Measurements from ENCODE around the gene CTSO. TPM values are rescaled to one million over a fixed set of nuclear protein-coding genes. Genes with fewer than 3 reads are reported as not detected.
A peak's percentile ranks its signal among the peaks of the same experiment; 100 is the strongest.

CTSO gene
- total and polyA plus RNA-seq, 3 experiments from 2014 or later, result 4.1 to 39.1 (median 4.1) TPM

DNA sequence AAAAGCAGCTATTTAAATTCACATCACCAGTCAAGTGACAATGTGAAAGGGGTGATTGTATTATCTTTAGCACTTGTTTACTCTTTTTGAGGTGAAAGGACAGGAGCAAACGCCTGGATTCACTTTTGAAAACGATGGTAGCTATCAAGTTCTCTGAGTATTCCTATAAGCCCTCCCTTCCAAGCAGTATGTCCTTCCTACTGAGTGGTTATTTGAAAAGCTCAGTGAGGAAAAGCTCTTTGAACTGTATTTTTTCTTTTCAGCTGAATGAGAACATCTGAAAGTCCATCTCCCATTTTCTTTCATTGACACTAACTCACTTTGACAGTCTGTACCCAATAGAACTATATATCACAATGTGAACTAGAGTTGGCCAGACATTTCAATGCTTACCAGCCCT, 9.1 kb upstream of the CTSO start:
- Mint-ChIP-seq H3K4me3 (no peak overlapping the region), H3K9me3 (no peaks in the 10 kb centered on the region), H3K36me3 (no peaks in the 10 kb centered on the region), H3K27me3 (peaks cover 2 to 18% of the 10 kb centered on the region in 2 donors), H3K27ac (no peak overlapping the region), H3K4me1 (peaks cover 9 to 11% (median 10%) of the 10 kb centered on the region in 3 donors)
- ChIA-PET CTCF (no interaction called here), POLR2A (no interaction called here)
- Histone ChIP-seq H3K27me3 (ENCODE audit: insufficient read depth, low read length, poor library complexity, severe bottlenecking) (no peaks in the 10 kb centered on the region), H3K9me3 (ENCODE audit: low read length) (no peaks in the 10 kb centered on the region), H3K36me3 (ENCODE audit: insufficient read depth, low read length) (no peaks in the 10 kb centered on the region), H3K4me1 (ENCODE audit: insufficient read depth, low read length) (no peaks in the 10 kb centered on the region), H3K27ac (ENCODE audit: low read depth, low read length) (no peak overlapping the region), H3K4me3 (ENCODE audit: low read length) (no peak overlapping the region)
- DNase-seq, result no peak

- no peaks in the 10 kb centered on the region for H3K36me3 ChIP-seq (ENCODE audit: insufficient read depth, low read length)
- Mint-ChIP-seq H3K9me3 (no peaks in the 10 kb centered on the region), H3K4me3 (no peak overlapping the region), H3K27ac (no peak overlapping the region), H3K27me3 (peaks cover 5 to 24% of the 10 kb centered on the region in 2 donors), H3K4me1 (peaks cover 9 to 11% (median 10%) of the 10 kb centered on the region in 3 donors), H3K36me3 (no peaks in the 10 kb centered on the region)
- H3K4me1 ChIP-seq (ENCODE audit: insufficient read depth, low read length), result no peaks in the 10 kb centered on the region
- no peak overlapping the region for H3K27ac ChIP-seq (ENCODE audit: low read depth, low read length)
- H3K9me3 ChIP-seq (ENCODE audit: low read length), result no peaks in the 10 kb centered on the region
- CTCF ChIA-PET, result no interaction called here
- no peak overlapping the region for H3K4me3 ChIP-seq (ENCODE audit: low read length)
- no peaks in the 10 kb centered on the region for H3K27me3 ChIP-seq (ENCODE audit: insufficient read depth, low read length, poor library complexity, severe bottlenecking)
- DNase-seq, result no peak
- POLR2A ChIA-PET, result no interaction called here
Observed at GRCh38 chr4:155961575-155961974, 7.9 kb upstream of the CTSO start.

GRCh38 chr4:155960522-155960921, 6.9 kb upstream of the CTSO start:
- POLR2A ChIA-PET, result no interaction called here
- H3K9me3 ChIP-seq (ENCODE audit: low read length), result no peaks in the 10 kb centered on the region
- CTCF ChIA-PET, result no interaction called here

DNA sequence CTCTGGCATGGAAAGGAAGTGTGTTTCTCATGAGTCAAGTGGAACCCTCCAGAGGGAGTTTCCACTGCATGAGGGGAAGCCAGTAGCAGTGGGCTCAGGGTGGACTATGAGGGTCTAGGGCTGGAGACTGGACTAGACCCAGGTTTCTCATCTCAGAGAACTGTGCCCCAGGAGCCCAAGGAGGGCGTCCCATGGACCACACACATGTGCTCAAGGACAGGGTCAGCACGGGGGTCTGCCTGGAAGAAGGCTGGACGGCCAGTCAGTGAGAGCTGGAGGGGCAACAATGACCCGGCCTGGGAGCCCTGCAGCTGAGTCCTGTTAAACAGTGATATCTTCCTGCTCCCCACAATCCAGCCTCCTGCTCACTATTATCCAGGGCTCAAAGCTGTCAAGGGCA, 5.8 kb upstream of the CTSO start:
- Histone ChIP-seq H3K4me1 (ENCODE audit: insufficient read depth, low read length) (peaks cover under 1% of the 10 kb centered on the region), H3K36me3 (ENCODE audit: insufficient read depth, low read length) (no peaks in the 10 kb centered on the region), H3K27ac (ENCODE audit: low read depth, low read length) (no peak overlapping the region), H3K4me3 (ENCODE audit: low read length) (no peak overlapping the region), H3K9me3 (ENCODE audit: low read length) (no peaks in the 10 kb centered on the region), H3K27me3 (ENCODE audit: insufficient read depth, low read length, poor library complexity, severe bottlenecking) (no peaks in the 10 kb centered on the region)
- no peak overlapping the region for H3K27ac Mint-ChIP-seq
- H3K4me3 Mint-ChIP-seq, result no peak overlapping the region
- H3K36me3 Mint-ChIP-seq, result no peaks in the 10 kb centered on the region
- H3K27me3 Mint-ChIP-seq, result peaks cover 5 to 24% of the 10 kb centered on the region in 2 donors
- H3K4me1 Mint-ChIP-seq, result peaks cover 8 to 10% (median 9%) of the 10 kb centered on the region in 3 donors
- CTCF ChIA-PET, result no interaction called here
- DNase-seq, result peak in 1 of 5 donors; percentile 45
- H3K9me3 Mint-ChIP-seq, result no peaks in the 10 kb centered on the region
- POLR2A ChIA-PET, result no interaction called here

More at GRCh38 chr4:155960522-155960921, 6.9 kb upstream of the CTSO start:
- no peaks in the 10 kb centered on the region for H3K36me3 Mint-ChIP-seq
- H3K4me1 ChIP-seq (ENCODE audit: insufficient read depth, low read length), result no peaks in the 10 kb centered on the region
- peaks cover 9 to 11% (median 10%) of the 10 kb centered on the region in 3 donors for H3K4me1 Mint-ChIP-seq
- no peak overlapping the region for H3K4me3 ChIP-seq (ENCODE audit: low read length)
- no peaks in the 10 kb centered on the region for H3K27me3 ChIP-seq (ENCODE audit: insufficient read depth, low read length, poor library complexity, severe bottlenecking)
- no peak overlapping the region for H3K27ac Mint-ChIP-seq
- no peak for DNase-seq
- no peak overlapping the region for H3K27ac ChIP-seq (ENCODE audit: low read depth, low read length)
- no peaks in the 10 kb centered on the region for H3K9me3 Mint-ChIP-seq
- H3K36me3 ChIP-seq (ENCODE audit: insufficient read depth, low read length), result no peaks in the 10 kb centered on the region
- H3K27me3 Mint-ChIP-seq, result peaks cover 5 to 24% of the 10 kb centered on the region in 2 donors
- H3K4me3 Mint-ChIP-seq, result no peak overlapping the region

DNA sequence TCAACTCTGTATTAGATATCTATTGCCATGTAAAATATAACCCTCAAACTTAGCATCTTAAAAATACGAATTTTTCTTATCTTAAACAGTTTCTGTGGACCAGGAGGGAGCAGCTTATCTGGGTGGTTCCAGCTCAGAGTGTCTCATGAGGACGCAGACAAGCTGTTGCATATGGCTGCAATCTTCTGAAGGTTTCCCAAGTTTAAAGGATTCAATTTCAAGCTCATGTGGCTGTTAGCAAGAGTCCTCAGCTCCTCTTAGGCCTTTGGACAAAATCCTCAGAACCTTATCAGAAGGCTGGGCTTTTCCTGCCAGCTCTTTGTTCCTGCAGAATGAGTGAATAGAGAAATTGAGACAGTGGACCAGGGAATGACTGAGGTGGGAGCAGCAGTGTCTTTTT, 2.8 kb upstream of the CTSO start:
- Mint-ChIP-seq H3K4me3 (peak overlapping the region in 2 of 7 donors; percentile 24 to 67), H3K4me1 (peaks cover 23 to 29% (median 24%) of the 10 kb centered on the region in 3 donors), H3K27me3 (peaks cover 5 to 24% of the 10 kb centered on the region in 2 donors), H3K27ac (no peak overlapping the region), H3K9me3 (no peaks in the 10 kb centered on the region), H3K36me3 (peaks cover 0 to 4% (median 0%) of the 10 kb centered on the region in 3 donors)
- Histone ChIP-seq H3K4me3 (ENCODE audit: low read length) (no peak overlapping the region), H3K27me3 (ENCODE audit: insufficient read depth, low read length, poor library complexity, severe bottlenecking) (no peaks in the 10 kb centered on the region), H3K36me3 (ENCODE audit: insufficient read depth, low read length) (no peaks in the 10 kb centered on the region), H3K4me1 (ENCODE audit: insufficient read depth, low read length) (peaks cover 12% of the 10 kb centered on the region), H3K27ac (ENCODE audit: low read depth, low read length) (no peak overlapping the region), H3K9me3 (ENCODE audit: low read length) (no peaks in the 10 kb centered on the region)
- ChIA-PET POLR2A (no interaction called here), CTCF (interaction anchor here (0.5 kb wide), 1 partner anchor 170 kb away, joined by 3 read pairs; no protein-coding TSS in a partner anchor)
- DNase-seq, result no peak

DNA sequence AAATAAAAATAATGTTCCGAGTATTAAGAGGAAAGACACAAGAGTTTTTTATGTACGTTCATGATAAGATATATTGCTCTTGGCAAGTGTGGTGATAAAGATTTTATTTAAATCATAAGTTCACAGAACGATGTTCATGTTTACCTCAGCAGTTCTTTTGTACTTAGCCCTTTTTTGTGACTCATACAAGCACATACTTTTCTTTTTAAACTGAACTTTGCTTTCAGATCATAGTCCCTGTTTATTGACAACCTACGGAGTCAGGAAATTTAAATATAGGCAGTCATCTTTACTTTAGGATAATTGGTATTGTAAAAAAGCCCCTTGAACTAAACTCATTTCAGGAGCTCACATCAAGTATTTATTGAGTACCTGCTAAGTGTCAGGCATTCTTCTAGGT, 1.3 kb upstream of the CTSO start:
- peak overlapping the region in 6 of 8 donors; percentile 72 to 100 (median 99) for H3K27ac Mint-ChIP-seq
- H3K9me3 Mint-ChIP-seq, result no peaks in the 10 kb centered on the region
- ChIA-PET POLR2A (no interaction called here), CTCF (no interaction called here)
- Histone ChIP-seq H3K36me3 (ENCODE audit: insufficient read depth, low read length) (no peaks in the 10 kb centered on the region), H3K4me3 (ENCODE audit: low read length) (no peak overlapping the region), H3K27me3 (ENCODE audit: insufficient read depth, low read length, poor library complexity, severe bottlenecking) (no peaks in the 10 kb centered on the region), H3K9me3 (ENCODE audit: low read length) (no peaks in the 10 kb centered on the region), H3K4me1 (ENCODE audit: insufficient read depth, low read length) (peaks cover 12% of the 10 kb centered on the region), H3K27ac (ENCODE audit: low read depth, low read length) (no peak overlapping the region)
- no peak for DNase-seq
- H3K4me3 Mint-ChIP-seq, result peak overlapping the region in 5 of 7 donors; percentile 24 to 100 (median 42)
- peaks cover 24 to 38% (median 28%) of the 10 kb centered on the region in 3 donors for H3K4me1 Mint-ChIP-seq
- peaks cover 5 to 22% of the 10 kb centered on the region in 2 donors for H3K27me3 Mint-ChIP-seq
- peaks cover 0 to 4% (median 0%) of the 10 kb centered on the region in 3 donors for H3K36me3 Mint-ChIP-seq

- peaks cover 24 to 40% (median 31%) of the 10 kb centered on the region in 3 donors for H3K4me1 Mint-ChIP-seq
- ChIA-PET CTCF (interaction anchor here (1.3 to 2.6 kb wide), 5 partner anchors 10 to 1404 kb away, joined by 3 to 11 read pairs (median 4); partner anchors contain the start of gene PLRG1), POLR2A (interaction anchor here (1.1 to 1.6 kb wide), 3 partner anchors 11 to 1404 kb away, joined by 7 to 9 read pairs (median 7); partner anchors contain the start of genes MAP9 and PLRG1)
- no peaks in the 10 kb centered on the region for H3K36me3 ChIP-seq (ENCODE audit: insufficient read depth, low read length)
- peak overlapping the region; percentile 95 to 100 (median 99) for H3K27ac Mint-ChIP-seq
- H3K27me3 Mint-ChIP-seq, result peaks cover 5 to 16% of the 10 kb centered on the region in 2 donors
- H3K4me3 Mint-ChIP-seq, result peak overlapping the region; percentile 93 to 100 (median 99)
- H3K27ac ChIP-seq (ENCODE audit: low read depth, low read length), result peak overlapping the region; percentile 82
- H3K9me3 Mint-ChIP-seq, result no peaks in the 10 kb centered on the region
- DNase-seq, result no peak
- peak overlapping the region; percentile 80 for H3K4me3 ChIP-seq (ENCODE audit: low read length)
- H3K9me3 ChIP-seq (ENCODE audit: low read length), result no peaks in the 10 kb centered on the region
- peaks cover 0 to 4% (median 0%) of the 10 kb centered on the region in 3 donors for H3K36me3 Mint-ChIP-seq
- no peaks in the 10 kb centered on the region for H3K27me3 ChIP-seq (ENCODE audit: insufficient read depth, low read length, poor library complexity, severe bottlenecking)
- peaks cover 12% of the 10 kb centered on the region for H3K4me1 ChIP-seq (ENCODE audit: insufficient read depth, low read length)
Observed at GRCh38 chr4:155954118-155954685, 536 bp upstream of the CTSO start.

- CTCF ChIA-PET, result interaction anchor here (1.0 to 2.8 kb wide), 3 partner anchors 9 to 1402 kb away, joined by 5 to 12 read pairs (median 11); no protein-coding TSS in a partner anchor
- Histone ChIP-seq H3K27me3 (ENCODE audit: insufficient read depth, low read length, poor library complexity, severe bottlenecking) (no peaks in the 10 kb centered on the region), H3K36me3 (ENCODE audit: insufficient read depth, low read length) (no peaks in the 10 kb centered on the region), H3K27ac (ENCODE audit: low read depth, low read length) (no peak overlapping the region), H3K4me1 (ENCODE audit: insufficient read depth, low read length) (peaks cover 12% of the 10 kb centered on the region), H3K9me3 (ENCODE audit: low read length) (no peaks in the 10 kb centered on the region), H3K4me3 (ENCODE audit: low read length) (no peak overlapping the region)
- no peaks in the 10 kb centered on the region for H3K9me3 Mint-ChIP-seq
- POLR2A ChIA-PET, result interaction anchor here (1.6 kb wide), 2 partner anchors 9 to 576 kb away, joined by 7 read pairs; partner anchors contain the start of gene MAP9
- H3K27ac Mint-ChIP-seq, result peak overlapping the region in 5 of 8 donors; percentile 30 to 67 (median 56)
- peak overlapping the region; percentile 18 to 86 (median 59) for H3K4me3 Mint-ChIP-seq
- DNase-seq, result no peak
- peaks cover 0 to 4% (median 0%) of the 10 kb centered on the region in 3 donors for H3K36me3 Mint-ChIP-seq
- peaks cover 28 to 52% (median 35%) of the 10 kb centered on the region in 3 donors for H3K4me1 Mint-ChIP-seq
- peaks cover 2 to 3% of the 10 kb centered on the region in 2 donors for H3K27me3 Mint-ChIP-seq
Observed at GRCh38 chr4:155952501-155952901, 1.2 kb downstream of the CTSO start.

Data from CD8-positive, alpha-beta memory T cell (primary cell).